ENCODE results near the gene SHISAL2A.

The SHISAL2A gene

DNA sequence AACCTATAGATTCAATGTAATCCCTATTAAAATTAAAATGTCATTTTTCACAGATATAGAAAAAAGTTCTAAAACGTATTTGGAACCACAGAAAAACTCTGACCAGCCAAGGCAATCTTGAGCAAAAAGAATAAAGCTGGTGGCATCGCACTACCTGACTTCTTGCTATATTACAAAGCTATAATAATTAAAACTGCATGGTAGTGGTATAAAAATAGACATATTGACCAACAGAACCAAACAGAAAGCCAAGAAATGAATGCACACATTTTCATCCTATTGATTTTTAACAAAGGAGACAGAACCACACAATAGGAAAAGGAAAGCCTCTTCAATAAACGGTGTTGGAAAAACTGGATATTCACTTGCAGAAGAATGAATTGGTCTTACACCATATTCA, 9.2 kb upstream of the SHISAL2A start:
- no peak for DNase-seq

DNA sequence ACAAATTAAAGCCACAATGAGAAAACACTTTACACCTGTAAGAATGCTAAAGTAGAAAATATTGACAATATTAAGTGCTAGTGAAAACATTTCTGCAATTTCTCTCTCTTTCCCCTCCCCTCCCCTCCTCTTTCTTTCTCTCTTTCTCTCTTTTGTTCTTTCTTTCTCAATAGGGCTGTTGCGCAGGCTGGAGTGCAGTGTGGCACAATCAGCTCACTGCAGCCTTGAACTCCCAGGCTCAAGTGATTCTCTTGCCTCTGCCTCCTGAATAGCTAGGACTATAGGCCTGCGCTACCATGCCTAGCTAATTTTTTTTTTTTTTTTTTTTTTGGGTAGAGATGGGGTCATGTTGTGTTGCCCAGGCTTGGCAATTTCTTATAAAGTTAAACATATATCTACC, 5.9 kb upstream of the SHISAL2A start:
- no peak for DNase-seq

DNA sequence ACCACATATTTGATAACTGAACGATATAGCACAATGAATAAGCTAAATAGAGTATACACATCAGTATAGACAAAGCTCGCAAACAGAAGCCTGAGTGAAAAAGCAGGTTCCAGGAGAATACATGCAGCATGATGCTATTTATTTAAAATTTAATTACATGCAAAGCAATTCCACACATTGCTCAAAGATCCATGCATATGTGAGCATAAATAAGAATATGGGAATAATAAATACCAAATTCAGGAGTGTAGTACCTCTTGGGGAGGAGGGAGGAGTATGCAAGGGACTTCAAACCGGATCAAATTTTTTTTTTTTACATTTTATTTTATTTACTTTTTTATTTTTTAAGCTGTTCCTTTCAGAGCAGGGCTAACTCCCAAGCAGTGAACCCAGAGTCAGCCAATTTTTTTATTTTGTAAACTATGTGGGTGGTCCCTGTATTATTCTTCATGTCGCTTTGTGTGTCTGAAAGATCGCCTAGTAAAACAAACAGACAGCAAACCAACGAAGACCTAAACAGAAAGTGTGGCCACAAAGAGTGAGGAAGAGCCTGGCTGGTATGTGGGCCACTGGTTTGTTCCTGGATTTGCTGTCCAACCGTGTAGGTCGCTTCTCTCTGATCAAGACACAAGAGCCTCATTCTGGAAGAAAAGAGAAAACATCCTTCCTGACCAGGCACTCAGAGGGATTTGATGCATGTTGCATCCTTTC, 4.2 kb upstream of the SHISAL2A start:
- DNase-seq = no peak

DNA sequence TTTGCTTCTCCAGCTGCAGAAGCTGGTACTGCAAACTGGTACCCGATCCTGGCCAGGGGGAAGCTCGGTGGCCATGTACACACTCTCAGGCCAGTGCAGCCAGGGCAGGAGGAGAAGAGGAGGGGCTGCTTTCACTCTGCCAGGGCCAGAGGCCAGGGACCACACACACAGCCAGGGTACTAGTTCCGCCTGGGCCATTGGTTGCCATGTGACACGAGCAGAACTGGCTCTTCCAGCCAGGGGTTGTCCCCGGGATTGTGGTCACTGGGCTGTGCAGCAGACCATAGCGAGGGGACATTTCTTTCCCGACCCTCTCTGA, 3.7 kb upstream of the SHISAL2A start:
- DNase-seq = no peak

DNA sequence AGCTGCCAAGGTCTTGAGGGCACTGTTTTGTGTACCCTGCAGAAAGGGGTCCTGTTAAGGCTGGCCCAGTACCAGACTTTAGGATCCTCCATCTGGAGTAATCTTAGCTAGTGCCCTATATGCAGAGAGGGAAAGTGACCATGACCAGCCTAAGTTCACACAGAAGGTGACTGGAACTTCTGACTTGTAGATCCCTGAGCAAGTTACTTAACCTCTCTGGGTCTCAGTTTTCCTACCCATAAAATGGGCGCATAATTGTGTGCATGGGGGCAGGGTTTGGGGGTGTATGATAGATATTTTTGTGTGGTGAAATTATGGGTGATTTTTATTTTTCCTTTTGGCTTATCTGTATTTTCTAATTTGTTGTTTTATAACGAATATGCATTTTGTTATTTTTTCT, 3.3 kb upstream of the SHISAL2A start:
- no peak for DNase-seq

DNA sequence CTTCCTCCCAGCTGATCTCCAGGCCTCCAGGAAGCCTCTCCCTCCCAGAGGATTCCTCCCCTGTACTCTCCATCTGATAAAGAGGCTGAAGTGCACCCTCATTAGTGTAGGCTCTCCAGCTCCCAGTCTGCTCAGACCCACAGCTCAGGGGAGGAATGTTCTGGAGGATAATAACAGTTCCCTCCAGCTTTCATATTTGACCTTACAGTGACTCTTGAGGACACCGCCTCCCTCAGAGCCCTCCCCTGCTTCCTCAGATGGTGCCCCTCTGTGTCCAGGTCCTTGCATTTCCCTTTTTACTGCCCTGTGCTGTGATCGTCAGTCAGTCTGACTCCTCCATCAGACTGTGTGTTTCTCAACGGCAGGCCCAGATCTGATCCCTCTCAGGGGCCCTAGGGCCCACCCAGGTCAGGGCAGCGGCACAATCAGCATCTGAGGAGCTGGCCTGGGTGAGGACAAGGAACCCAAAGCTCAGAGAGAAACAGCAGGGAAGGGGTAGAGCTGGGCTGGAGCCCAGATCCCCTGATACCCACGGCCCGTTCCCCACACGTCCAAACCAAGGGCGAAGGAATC, 1.1 kb upstream of the SHISAL2A start:
- DNase-seq = no peak

DNA sequence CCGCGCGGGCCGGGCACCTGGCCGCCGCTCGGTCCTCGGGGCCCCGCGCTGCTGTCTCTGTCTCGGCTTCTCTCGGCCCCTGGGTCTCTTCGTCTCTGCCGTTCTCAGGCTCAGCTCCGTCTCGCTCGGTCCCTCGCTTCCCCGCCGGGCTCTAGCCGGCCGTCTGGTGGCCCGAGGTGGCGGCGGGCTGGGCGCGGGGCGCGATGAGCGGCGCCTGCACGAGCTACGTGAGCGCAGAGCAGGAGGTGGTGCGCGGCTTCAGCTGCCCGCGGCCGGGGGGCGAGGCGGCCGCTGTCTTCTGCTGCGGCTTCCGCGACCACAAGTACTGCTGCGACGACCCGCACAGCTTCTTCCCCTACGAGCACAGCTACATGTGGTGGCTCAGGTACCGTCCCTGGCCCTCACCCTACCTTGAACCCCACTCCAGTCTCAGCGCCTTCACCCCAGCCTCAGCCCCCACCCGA, 355 bp downstream of the SHISAL2A start:
- peak in 2 of 6 experiments; percentile 18 to 46 for DNase-seq

DNA sequence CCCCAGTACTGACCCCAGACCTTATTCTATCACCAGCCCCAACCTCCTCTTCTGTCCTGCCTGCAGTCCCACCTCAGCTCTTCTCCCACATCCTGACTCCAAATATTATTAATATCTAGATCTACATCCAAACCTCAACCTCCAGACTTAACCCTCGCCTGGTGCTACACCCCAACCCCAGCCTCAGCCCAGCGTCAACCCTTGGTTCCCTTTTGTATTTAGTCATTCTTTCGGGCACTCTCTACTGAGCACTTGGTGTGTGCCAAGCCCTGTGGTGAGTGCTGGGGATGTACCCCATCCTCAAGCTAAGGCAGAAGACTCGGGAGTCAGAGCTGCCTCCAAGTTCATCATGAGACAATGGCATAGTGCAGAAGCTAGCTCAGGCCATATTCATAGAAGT, 1.1 kb downstream of the SHISAL2A start:
- no peak for DNase-seq

DNA sequence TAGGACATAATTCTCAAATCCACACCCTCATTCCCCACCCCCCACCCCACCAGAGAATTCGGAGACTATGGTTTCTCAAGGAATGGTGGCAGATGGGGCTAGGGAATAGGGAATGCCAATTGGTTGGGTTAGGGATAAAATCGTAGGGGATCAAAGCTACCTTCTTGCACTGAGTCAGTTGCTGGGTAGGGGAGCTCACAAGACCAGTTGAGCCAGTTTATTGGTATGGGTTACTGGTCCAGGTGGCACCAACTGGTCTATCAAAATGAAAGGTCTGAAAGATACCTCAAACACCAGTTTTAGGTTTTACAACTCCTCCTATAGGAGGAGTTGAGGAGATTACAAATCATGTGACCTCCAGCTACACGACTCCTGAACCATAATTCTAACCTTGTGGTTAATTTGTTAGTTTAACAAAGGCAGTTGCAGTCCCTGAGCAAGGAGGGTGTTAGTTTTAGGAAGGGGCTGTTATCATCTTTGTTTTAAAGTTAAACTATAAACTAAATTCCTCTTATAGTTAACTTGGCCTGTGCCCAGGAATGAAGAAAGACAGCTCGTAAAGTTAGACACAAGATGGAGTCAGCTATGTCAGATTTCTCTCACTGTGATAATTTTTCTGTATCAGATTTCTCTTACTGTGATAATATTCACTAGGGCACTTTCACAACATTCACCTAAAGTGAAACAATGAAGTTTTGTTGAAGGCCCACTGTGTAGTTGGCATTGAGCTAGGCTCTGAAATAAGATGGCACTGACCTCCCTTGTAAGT, 2.5 kb downstream of the SHISAL2A start:
- no peak for DNase-seq

DNA sequence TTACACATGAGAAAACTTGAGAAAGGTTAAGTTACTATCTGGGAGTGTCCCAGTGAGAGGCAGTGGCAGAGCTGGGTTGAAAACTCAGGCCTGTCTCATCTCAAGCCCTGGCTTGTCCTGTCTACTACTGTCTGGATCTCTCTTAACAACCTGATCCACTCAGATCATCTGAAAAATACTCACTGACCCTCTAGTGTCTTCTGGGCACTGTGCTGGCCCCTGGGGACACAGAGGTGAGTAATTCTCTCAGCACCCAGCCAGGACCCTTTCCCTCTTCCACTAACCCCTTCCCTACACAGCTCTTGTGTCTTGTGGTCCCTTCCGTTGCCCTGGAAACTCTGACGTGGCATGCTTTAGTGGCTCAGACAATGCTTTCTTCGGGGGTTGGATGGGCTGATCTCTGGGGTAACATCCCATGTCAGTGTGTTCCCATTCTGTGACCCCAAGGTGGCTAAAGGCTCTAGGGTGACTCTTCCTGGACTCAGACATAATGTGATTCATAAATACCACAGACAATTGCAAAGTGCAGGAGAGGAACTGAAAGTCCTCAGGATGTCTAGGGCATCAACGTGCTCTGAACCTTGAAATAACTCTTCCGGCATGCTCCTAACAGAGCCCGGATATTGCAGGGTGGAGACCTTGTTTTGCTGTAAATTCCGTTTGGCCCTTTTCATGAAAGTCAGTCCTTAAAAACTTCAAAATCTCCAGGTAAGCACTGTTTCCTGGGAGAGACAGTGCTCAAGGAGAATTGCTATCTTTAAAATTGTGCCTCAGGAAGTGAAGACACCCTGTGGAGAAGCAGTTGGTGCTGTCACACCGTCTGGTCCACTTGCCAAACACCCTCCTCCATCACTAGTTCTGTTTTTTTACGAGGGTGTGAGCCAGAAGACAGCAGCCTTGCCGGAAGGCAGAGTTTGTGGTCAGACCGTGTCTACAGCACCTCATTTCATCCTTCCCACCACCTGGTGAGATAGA, 4.0 kb downstream of the SHISAL2A start:
- DNase-seq = peak; percentile 34 to 91 (median 72)

DNA sequence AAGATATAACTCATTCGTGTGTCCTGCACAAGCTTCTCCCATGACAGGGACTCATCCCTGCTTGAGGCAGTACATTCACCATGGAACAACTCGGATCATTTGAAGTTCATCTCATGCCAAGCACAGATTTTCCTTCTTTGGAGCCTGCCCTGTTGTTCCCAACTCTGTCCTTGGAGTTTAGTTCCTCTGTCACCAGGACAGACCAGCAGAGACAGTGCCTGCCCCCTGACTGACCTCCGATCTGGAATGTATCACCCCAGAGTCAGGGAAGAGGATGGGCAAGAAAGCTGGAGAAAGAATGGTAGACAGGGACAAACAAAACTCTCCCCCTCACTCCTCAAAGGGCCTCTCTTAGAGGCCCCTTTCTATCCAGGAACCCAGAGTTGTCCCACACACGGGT, 5.0 kb downstream of the SHISAL2A start:
- DNase-seq = no peak

DNA sequence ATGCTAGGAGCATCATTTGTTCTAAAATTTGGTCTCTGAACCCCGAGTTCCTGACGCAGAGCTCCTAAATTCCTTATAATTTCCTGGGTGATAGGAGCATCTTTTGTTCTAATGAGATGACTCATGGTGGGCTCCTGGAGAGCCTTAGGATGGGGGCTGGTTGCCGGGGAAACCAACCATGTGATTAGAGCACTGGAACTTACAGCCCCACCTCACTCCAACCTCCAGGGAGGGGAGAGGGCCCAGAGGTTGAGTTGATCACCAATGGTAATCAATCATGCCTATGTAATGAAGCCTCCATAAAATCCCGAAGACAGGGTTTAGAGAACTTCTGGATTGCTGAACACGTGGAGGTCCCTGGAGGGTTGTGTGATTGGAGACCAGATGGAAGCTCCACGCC, 7.7 kb downstream of the SHISAL2A start:
- DNase-seq = no peak

DNA sequence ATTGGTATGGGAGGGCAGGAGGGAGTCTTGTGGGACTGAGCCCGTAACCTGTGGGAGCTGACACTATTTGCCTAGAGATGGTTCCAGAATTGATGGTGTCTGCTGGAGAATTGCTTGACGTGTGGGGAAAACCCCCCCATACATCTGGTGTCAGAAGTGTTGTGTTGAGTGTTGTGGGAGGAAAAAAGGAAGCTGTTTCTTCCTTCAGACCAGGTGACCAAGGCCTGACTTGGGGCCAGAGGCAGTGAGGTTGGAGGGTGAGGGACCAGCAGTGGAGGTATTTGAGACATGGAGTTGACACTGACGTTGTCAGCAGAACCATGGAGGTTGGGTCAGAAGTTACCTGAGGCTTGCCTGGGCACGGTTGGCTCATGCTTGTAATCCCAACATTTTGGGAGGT, 8.3 kb downstream of the SHISAL2A start:
- no peak for DNase-seq

DNA sequence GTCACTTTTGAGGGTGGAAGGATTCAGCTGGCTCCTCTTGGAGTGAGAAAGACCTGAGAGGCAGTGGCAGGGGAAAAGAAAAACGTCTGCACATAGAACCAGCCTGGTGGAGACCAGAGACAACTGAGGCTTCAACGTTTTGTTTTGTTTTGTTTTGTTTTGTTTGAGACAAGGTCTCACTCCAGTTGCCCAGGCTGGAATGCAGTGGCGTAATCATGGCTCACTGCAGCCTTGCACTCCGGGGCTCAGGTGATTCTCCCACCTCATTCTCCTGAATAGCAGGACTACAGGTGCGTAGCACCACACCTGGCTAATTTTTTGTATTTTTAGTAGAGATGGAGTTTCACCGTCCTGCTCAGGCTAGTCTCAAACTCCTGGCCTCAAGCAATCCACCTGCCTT, 12.3 kb downstream of the SHISAL2A start:
- no peak for DNase-seq

DNA sequence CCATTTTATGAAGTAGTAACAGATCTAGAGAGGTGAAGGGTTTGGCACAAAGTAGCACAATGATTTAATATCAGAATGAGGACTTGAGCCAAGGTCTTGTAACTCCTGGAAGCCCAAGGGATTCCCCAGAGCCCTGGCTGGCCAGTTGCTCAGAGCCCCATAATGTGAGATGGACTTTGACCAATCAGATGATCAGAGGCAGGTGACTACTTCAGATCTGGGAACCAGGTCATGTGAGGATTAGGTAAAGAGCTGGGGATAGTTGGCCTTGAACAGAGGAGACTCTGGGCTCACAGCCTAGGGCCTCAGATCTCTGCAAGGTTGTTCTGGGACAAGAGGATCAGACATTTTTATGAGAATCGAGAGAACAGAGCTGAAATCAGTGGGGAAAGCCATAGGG, 18.9 kb downstream of the SHISAL2A start:
- no peak for DNase-seq

DNA sequence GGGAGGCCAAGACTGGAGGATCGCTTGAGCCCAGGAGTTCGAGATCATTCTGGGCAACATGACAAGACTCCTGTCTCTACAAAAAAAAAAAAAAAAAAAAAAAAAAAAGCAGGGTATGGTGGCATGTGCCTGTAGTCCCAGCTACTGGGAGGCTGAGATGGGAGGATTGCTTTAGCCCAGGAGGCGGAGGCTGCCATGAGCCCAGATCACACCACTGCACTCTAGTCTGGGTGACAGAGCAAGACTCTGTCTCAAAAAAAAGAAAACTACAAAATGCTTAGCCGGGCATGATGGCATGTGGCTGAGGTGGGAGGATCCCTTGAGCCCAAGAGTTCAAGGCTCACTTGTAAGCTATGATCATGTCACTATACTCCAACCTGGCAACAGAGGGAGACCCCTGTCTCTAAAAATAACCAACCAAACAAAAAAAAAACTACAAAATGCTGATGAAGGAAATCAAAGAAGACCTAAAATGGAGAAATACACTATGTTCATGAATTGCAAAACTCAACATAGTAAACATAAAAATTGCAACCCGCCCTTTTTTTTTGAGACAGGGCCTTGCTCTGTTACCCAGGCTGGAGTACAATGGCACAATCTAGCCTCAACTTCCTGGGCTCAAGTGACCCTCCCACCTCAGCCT, 20.4 kb downstream of the SHISAL2A start:
- DNase-seq = no peak

DNA sequence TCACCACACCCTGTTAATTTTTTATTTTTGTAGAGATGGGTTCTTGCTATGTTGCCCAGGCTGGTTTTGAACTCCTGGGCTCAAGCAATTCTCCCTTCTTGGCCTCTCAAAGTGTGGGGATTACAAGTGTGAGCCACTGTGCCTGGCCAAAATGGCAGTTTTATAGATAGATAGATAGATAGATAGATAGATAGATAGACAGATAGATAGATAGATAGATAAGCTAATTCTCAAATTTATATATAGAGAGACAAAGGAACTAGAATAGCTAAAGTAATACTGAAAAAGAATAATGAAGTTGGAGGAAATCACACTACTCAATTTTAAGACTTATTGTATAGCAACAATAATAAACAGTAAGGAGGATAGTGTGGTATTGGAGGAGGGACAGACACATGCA, 21.1 kb downstream of the SHISAL2A start:
- no peak for DNase-seq

DNA sequence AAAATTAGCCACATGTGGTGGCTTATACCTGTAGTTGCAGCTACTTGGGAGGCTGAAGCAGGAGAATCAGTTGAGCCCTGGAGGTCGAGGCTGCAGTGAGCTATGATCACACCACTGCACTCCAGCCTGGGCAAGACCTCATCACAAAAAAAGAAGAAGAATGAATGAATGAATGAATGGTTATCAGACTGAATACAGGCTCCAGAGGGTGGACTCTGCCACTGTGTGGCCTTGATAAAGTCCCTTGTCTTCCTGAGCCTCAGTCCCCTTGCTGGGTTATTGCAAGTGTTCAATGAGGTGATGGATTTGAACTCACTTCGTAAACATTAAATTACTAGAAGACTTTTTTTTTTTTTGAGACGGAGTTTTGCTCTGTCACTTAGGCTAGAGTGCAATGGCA, 24.7 kb downstream of the SHISAL2A start:
- no peak for DNase-seq

DNA sequence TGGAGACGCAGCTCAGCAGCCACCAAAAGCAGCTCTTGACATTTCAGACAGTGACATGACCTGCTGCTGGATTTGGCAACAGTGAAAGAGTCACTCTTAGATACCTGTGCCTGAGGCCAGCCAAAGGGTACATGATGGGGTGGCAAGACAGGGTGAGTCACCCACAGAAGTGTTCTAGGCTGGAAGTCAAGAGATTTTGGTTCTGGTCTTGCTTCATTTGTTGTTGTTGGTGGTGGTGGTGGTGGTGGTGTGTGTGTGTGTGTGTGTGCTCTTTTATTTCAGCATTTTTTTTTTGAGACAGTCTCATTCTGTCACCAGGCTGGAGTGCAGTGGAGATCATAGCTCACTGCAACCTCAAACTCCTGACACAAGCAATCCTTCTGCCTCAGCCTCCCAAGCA, 25.8 kb downstream of the SHISAL2A start:
- DNase-seq = no peak

DNA sequence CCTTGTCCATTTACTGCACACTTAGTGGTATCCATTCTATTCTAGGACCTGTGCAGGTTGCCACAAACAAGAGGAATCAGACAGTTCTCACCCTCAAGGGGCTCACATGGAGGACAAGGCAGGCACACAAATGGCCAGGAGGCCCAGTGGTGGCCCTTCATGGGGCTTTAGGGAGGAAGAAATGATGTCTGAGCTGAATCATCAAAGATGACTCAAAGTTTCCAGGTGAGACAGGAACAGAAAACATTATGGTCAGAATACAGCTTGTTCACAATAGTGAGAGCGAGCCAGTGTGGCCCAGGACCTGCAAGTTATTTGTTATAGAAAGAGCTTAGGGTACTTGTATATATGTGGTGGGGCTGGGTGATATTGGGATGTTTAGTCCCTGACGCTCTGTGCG, 26.4 kb downstream of the SHISAL2A start:
- no peak for DNase-seq

DNA sequence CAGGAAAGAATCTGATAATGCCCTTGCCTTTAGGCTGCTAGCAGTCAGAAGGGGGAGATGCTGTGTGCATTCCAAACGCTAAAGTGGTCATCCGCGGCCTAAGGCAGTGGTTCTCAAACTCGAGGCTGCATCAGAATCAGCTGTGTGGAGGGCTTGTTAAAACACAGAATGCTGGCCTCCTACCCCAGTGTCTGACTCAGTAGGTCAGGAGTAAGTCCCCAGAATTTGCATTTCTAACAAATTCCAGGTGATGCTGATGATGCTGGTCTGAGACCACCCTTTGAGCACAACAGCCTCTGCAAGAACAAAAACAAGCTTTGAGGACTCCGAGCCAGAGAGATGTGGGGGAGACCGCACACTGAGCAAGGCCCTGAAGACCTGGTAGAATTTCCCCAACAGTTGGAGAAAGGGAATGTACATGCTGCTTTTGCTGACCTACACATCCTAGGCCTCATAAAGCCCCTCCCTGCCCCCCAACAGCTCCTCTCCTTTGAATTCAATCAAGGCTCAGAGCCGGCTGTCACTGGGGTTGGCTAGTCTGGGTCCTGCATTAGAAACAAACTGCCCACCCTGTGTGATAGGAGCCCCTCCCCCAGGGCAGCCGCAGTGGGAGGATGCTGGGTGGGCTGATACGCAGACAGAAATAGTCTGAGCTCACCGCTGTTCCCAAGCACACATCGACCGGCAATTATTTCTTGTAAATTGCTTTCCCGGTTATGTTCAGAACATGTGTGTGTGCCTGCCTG, 27.1 kb downstream of the SHISAL2A start:
- no peak for DNase-seq

DNA sequence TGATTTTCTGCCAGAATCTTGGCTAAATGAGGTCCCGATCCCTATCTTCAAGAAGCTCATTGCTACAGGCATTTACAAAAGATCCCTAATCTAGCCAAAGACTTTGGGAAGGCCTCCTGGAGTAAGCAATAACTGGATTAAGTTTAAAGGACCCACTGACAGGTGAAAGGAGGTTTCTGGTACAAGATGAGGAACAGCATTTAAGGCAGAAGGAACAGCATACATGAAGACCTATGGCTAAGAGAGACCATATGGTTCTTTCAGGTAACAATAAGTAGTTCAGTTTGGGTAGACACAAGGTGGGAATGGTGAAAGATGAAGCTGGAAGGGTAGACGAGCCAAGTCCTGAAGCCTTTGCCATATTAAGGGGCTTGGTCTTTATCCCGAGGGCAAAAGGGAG, 27.8 kb downstream of the SHISAL2A start:
- no peak for DNase-seq

All from stimulated activated naive CD4-positive, alpha-beta T cell (primary cell).